Neutrophil (primary cell): ENCODE results near the gene ZACN.
"Not testable (repeated sequence)": the region's sequence is repeated elsewhere in the genome, so short reads cannot be mapped to it uniquely, and the experiment has no call there.

Experiments
- H3K27ac ChIP-seq: fragments of 200-600 bp; sonication (generic); 2 replicates; pipeline ENCODE4 v1.5.1; 2016; ENCODE audit warnings: mild to moderate bottlenecking, moderate library complexity
- H3K27me3 ChIP-seq: fragments of 200-600 bp; sonication (generic); 2 replicates; pipeline ENCODE4 v1.6.0; 2016; ENCODE audit warnings: mild to moderate bottlenecking
- H3K36me3 ChIP-seq: fragments of 200-600 bp; sonication (generic); 2 replicates; pipeline ENCODE4 v1.5.1; 2017
- H3K4me1 ChIP-seq, 2 experiments: fragments of 200-600 bp in 1 of 2; sonication (generic) in 1 of 2; 1 replicate in 1 of 2; 2 replicates in 1 of 2; pipeline versions ENCODE4 v1.5.1 to v1.6.1; 2013 to 2016; ENCODE audit warnings: low read depth in 1 of 2, low read length in 1 of 2, mild to moderate bottlenecking in 1 of 2, moderate library complexity in 1 of 2; ENCODE audit not compliant: control insufficient read depth in 1 of 2, insufficient read depth in 1 of 2
- H3K4me3 ChIP-seq, 2 experiments: fragments of 200-600 bp in 1 of 2; sonication (generic) in 1 of 2; 1 replicate in 1 of 2; 2 replicates in 1 of 2; pipeline ENCODE4 v1.5.1; 2013 to 2016; ENCODE audit warnings: low read depth in 1 of 2, low read length in 1 of 2, mild to moderate bottlenecking in 1 of 2, moderate library complexity in 1 of 2
- H3K9me3 ChIP-seq: fragments of 200-600 bp; sonication (generic); 2 replicates; pipeline ENCODE4 v1.5.1; 2016
- CTCF ChIP-seq: fragments of 200-600 bp; sonication (generic); IDR thresholded peaks from 2 replicates; pipeline ENCODE4 v1.5.1; 2016; ENCODE audit warnings: antibody characterized with exemption

The ZACN gene

GRCh38 chr17:76036497-76037261, 42.3 kb upstream of the ZACN start:
- H3K9me3 ChIP-seq: no peaks in the 10 kb centered on the region
- H3K27me3 ChIP-seq: peaks cover 10% of the 10 kb centered on the region
- no peak overlapping the region for H3K27ac ChIP-seq
- peaks cover 41% of the 10 kb centered on the region for H3K36me3 ChIP-seq
- TF ChIP-seq CTCF: no peak
- no peaks in the 10 kb centered on the region for H3K4me1 ChIP-seq
- H3K4me3 ChIP-seq: no peak overlapping the region

GRCh38 chr17:76038050-76038449, 40.9 kb upstream of the ZACN start:
- Histone ChIP-seq H3K4me3 (no peak overlapping the region), H3K9me3 (no peaks in the 10 kb centered on the region), H3K36me3 (peaks cover 55% of the 10 kb centered on the region), H3K4me1 (no peaks in the 10 kb centered on the region), H3K27ac (no peak overlapping the region), H3K27me3 (peaks cover under 1% of the 10 kb centered on the region)
- no peak for TF ChIP-seq CTCF

GRCh38 chr17:76039121-76039520, 39.9 kb upstream of the ZACN start:
- no peaks in the 10 kb centered on the region for H3K4me1 ChIP-seq
- TF ChIP-seq CTCF: no peak
- H3K27me3 ChIP-seq: no peaks in the 10 kb centered on the region
- H3K27ac ChIP-seq: no peak overlapping the region
- H3K4me3 ChIP-seq: no peak overlapping the region
- H3K36me3 ChIP-seq: peaks cover 66% of the 10 kb centered on the region
- no peaks in the 10 kb centered on the region for H3K9me3 ChIP-seq

GRCh38 chr17:76040376-76040775, 38.6 kb upstream of the ZACN start:
- H3K9me3 ChIP-seq: no peaks in the 10 kb centered on the region
- TF ChIP-seq CTCF: no peak
- H3K36me3 ChIP-seq: peaks cover 78% of the 10 kb centered on the region
- no peak overlapping the region for H3K4me3 ChIP-seq
- no peak overlapping the region for H3K27ac ChIP-seq
- no peaks in the 10 kb centered on the region for H3K4me1 ChIP-seq
- no peaks in the 10 kb centered on the region for H3K27me3 ChIP-seq

GRCh38 chr17:76042868-76043267, 36.1 kb upstream of the ZACN start:
- peaks cover 99% of the 10 kb centered on the region for H3K36me3 ChIP-seq
- H3K27me3 ChIP-seq, H3K27ac ChIP-seq, H3K4me3 ChIP-seq, H3K4me1 ChIP-seq, H3K9me3 ChIP-seq: not testable (repeated sequence)

- not testable (repeated sequence) for H3K27ac ChIP-seq, H3K9me3 ChIP-seq, H3K4me1 ChIP-seq, H3K27me3 ChIP-seq, H3K4me3 ChIP-seq
- peaks cover 99% of the 10 kb centered on the region for H3K36me3 ChIP-seq
Observed at GRCh38 chr17:76044475-76045007, 34.4 kb upstream of the ZACN start.
